NCI-H2227 (cell line): ENCODE results near the gene CFD.
"Not testable (repeated sequence)": the region's sequence is repeated elsewhere in the genome, so short reads cannot be mapped to it uniquely, and the experiment has no call there.

ENCODE experiments used
- DNase-seq: peaks from one replicate; lab custom pipeline; 2025; ENCODE audit not compliant: unreplicated experiment; lab: John Stamatoyannopoulos, UW

Gene CFD

DNA sequence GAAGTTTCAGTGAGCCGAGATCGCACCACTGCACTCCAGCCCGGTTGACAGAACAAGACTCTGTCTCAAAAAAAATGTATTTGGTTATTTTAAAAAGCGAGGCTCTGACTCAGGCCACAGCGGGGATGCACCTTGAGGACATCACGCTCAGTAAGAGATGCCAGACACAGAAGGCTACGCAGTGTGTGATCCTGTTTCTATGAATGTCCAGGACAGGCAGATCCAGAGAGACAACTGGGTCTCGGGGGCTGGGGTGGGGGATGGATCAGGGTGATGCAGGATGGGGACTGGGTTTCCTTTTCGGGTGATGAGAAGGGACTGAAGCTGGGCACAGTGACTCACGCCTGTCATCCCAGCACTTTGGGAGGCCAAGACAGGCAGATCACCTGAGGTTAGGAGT, 28.1 kb downstream of the CFD start:
- DNase-seq = no peak

DNA sequence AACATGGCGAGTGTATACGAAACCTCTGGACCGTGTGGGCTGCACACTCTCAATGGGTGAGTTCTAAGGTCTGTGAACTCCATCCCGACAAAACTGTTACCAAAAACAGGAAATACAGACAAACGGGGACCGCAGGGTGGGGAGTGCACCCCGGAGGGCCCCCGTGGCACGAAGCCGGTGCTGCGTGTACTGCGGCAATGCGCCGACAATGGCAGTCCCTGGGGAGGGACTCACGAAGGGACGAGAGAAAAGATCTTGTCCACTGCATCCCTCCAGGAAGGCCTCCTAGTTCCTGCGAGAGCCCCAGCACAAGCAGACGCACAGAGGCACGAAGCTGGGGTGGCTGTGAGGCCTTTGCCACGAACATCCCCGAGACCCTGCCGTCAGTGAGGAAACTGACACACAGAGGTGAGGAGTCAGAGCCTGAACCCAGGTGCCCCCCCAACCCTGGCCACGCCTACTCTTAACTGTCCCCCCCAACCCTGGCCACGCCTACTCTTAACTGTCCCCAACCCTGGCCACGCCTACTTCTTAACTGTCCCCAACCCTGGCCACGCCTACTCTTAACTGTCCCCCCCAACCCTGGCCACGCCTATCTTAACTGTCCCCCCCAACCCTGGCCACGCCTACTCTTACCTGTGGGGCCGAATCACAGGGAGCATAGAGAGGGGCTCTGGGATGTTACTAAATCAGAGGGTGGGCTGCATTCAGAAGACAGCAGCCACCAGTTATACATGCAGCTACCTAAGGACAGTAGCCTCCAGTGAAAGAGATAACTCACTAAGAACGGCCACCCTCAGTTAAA, 29.3 kb downstream of the CFD start:
- no peak for DNase-seq

DNA sequence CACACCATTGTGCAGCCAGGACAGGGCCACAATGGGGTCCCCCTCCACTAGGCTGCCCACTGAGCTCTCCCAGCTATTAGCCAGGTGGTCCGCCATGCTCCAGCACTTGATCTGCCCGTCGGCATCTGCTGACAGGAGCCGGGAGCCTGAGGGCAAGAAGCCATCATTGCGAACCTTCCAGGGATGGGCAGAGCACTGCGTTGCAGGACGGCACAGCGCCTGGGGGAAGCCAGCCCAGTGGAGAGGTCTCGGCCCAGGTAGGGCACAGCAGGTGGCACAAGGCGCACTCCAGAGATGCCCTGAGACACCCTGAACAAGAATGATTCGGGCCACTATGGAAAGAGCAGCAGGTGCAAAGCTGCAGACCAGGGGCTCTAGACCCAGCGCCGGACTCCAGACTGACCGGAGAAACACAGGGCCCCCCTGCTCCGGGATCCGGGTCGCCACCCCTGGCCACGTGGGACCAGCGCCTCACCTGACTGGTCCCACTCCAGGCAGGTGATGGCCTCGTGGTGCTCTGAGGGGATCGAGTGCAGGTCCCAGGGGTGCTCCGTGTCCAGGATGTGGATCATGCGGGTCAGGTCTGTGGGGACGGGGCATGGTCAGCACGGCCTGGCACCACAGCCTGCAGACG, 30.3 kb downstream of the CFD start:
- DNase-seq = no peak

DNA sequence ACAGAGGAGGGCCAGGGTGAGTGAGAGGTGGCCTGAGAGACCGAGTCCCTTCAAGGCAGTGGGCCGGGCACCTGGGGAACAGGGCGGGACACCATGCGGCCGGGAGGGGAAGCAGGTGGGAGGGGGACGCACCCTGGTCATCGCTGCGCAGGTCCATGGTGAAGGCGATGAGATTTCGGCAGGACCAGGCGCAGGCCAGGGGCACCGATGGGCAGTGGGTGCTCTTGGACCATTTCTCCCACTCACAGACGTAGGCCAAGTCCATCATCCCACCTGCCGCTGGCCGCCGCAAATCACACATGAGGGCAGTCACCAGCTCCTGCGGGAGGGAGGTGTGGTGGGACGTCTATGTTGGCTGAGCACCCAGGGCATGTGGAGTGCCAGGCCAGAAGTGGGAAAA, 31.4 kb downstream of the CFD start:
- DNase-seq = no peak

DNA sequence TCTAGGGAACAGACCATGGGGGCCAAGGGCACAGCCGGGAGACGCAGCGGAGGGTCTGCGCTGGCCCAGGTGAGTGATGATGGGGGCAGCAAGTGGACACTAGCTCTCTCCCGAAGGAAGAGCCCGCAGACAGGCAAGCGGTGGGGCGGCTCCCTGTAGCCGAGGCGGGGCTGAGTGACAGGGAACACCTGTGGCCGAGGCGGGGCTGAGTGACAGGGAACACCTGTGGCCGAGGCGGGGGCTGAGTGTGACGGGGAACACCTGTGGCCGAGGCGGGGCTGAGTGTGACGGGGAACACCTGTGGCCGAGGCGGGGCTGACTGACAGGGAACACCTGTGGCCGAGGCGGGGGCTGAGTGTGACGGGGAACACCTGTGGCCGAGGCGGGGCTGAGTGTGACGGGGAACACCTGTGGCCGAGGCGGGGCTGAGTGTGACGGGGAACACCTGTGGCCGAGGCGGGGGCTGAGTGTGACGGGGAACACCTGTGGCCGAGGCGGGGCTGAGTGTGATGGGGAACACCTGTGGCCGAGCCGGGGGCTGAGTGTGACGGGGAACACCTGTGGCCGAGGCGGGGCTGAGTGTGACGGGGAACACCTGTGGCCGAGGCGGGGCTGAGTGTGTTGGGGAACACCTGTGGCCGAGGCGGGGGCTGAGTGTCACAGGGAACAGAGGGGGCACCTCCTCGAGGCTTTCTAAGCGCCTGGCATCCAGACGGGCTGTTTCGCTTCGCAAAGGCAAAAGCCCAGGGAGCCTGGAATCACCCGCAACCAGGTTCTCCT, 32.1 kb downstream of the CFD start:
- not testable (repeated sequence) for DNase-seq

DNA sequence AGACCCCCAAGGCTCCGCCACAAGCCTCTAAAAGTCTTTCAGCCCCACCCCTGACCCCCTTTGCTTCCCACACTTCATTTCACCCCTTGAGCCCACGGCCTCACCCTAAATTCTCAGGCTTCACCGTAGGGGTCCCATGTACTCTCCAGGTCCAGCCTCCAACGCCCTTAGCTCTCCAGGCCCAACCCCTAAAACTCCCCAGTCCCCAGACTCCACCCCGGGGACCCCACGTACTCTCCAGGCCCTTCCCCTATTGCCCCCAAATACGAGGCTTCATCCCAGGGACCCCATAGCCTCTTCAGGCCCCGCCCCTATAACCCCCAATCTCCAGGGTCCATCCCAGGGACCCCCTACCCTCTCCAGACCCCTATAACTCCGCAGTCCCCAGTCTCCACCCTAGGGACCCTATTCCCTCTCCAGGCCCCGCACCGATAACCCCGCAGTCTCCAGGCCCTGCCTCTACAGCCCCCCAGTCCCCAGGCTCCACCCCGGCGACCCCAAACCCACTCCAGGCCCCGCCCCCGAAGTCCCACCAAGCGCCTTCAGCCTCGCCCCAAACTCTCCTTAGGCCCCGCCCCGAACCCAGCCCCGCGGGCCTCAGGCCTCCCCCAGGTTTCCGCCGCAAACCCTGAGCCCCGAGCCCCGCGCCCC, 32.9 kb downstream of the CFD start:
- no peak for DNase-seq

DNA sequence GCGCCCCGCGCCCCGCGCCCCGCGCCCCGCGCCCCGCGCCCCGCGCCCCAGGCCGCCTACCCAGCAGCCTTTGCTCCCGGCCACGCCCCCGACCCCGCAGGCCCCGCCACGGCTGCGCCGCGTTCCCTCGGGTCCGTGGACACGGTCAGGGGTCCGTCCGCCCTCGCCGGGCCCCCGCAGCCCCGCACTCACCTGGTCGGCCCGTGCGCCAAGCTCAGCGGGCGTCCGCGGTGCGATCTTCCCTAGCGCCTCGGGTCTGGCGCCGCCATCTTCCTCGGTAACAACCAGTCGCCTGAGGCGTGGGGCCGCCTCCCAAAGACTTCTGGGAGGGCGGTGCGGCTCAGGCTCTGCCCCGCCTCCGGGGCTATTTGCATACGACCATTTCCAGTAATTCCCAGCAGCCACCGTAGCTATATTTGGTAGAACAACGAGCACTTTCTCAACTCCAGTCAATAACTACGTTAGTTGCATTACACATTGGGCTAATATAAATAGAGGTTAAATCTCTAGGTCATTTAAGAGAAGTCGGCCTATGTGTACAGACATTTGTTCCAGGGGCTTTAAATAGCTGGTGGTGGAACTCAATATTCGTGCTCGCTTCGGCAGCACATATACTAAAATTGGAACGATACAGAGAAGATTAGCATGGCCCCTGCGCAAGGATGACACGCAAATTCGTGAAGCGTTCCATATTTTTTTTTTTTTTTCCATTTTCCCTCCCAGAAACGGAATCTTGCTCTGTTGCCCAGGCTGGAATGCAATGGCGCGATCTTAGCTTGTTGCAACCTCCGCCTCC, 33.6 kb downstream of the CFD start, which contains the start of the genes MED16 and RNU6-9:
TSS of gene MED16 (minus strand) at position 294 of the 796 bp plus-strand sequence. CDS start 2,056 bp downstream, outside the sequence.
TSS of gene RNU6-9 (plus strand) at position 591 of the 796 bp plus-strand sequence.
- DNase-seq = peak; percentile 92

DNA sequence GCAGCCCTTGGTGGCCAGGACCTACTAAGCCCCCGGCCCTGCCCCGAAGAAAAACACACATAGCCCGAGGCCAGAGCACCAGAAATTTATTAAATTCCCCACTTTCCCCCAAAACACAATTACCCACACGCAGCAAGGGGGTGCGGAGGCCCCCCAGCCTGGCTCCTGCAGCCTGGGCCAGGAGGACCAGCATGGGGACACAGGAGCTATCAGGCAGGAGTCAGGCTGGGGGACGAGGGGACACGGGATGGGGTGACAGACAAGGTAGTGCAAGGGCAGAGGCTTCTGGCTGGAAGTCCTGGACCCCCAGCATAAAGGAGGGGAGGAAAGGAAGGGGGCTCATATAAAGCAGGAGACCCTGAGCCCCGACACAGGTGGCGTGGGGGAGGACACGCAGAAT, 37.0 kb downstream of the CFD start:
- DNase-seq = no peak

DNA sequence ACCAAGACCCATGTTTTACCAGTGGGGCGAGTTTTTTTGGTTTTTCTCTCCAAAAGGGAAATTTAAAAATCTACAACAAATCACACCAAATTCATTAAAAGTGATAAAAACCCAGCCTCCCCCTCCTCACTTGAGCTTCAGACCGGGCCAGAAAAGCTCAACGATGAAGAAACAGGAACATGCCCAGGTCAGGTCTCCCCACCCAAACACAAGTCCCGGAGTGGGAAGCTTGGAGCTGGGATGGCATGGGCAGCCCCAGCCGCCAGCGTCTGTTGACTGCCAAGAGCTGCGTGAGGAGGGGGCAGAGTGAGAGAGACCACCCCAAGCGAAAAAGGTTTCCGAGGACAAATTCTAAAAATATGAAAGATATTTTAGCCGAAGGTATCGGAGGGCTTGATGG, 37.5 kb downstream of the CFD start:
- DNase-seq = no peak

DNA sequence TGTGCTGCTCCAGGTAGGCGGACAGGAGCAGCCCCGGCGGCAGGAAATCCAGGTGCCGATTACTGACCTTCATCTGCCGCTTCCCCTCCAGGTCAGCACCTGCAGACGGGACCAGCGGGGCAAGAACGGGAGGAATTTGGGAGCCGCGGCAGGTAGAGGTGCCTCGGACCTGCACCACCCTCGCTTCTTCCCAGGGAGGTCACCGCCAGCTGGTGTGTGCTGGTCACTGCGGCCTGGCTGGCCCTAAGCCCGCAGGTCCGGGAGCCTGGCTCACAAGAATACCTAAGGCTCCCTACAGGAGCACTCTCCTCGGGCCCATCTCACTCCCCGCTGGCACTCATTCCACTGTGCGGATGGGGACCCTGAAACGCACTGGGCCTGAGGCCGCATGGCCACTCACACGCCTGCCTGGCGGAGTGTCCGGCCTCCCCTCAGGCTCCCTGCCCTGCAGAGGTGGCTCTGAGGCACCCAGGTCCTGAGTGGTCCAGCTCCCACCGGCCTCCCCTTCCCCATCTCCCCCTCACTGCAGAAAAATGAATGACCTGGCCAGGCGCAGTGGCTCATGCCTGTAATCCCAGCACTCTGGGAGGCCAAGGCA, 38.1 kb downstream of the CFD start:
- DNase-seq = no peak

DNA sequence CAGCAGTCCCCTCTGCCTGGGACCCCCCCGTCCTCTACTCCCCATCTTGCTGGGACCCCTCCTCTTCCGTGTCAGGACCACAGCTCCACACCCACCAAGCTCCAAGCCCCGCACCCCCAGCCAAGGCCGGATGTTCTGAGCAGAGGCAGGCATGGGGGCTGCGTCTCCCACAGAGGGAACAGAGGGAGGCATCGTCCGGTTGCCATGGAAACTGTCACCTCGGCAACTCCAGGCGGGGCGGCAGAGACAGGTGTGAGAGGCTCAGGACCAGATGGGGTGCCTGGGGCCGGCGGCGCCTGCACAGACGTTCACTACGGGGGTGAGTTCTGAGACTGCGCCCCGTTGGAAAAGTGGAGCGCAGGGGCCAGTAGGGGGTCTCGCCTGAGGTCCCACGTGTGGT, 39.2 kb downstream of the CFD start:
- peak; percentile 81 for DNase-seq

DNA sequence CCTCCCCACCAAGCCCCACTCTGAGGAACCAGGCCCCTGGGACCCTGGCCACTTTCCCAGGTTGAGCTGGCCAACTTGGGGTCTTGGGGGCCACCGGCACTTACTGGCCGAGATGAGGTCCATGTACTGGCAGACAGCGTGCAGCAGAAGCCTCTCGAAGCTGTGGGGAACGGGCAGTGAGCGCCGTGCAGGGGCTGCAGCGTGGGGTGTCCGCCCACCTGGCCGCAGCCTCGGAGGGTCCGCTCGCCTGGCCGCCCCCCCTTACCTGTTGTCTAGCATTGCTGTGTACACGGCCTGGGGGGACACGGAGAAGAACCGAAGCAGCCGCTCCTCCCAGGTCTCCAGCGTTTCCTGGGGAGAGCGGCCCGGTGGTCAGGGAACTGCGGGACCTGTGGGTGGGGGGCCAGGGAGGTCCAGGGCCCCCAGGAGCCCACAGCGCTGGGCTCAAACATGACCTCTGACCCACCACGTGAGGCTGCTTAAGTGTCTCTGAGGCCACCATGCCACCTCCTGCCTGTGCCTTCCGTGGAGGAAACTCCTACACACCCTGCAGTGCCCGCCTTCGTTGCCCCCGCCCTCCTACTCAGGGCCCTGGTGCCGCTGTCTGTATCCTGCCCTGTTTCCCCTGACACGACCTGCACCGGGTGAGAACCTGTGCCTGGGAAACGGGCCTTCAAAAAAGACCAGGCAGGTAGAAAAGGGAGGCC, 40.0 kb downstream of the CFD start:
- no peak for DNase-seq

DNA sequence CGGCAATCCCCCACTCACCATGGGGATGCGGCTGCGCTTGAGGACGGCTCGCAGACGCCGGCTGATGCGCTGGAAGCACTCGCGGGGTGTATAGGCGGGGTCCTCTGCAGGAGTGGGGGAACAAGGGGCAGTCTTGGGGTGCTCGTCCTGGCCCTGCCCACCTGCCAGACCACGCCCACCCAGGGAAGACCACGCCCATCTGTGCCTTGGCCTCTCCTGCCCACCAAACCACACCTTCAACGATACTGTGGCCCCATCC, 40.5 kb downstream of the CFD start:
- DNase-seq = no peak

DNA sequence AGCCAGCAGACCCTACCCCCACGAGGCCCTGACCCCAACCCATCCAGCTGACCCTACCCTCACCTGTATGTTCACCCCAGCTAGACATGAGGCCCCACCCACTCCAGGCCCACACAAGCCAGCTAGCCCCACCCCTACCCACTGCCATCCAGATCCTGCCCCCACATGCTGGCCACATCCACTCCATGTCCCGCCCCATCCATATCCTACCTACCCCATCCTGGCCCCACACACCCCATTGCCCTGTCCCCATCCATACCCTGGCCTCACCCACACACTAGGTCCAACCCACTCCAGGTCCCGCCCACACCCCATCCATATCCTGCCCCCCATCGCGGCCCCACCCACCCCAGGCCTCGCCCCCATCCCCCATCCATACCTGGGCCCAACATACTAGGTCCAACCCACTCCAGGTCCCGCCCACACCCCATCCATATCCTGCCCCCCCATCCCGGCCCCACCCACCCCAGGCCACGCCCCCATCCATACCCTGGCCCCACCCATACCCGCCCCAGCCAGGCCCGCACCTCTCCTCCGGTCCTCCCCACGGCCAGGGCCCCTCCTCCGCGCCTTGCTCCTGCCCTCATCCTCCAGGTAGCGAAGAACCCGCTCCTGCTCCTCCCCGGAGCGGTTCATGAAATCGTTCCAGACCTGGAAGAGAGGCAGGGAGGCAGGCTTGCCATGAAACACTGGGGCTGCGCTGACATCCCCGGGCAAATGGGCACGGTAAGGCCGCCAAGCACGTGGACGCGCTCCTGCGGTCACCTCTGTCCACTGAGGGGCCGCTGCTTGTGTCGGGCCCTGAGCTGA, 41.0 kb downstream of the CFD start:
- DNase-seq = no peak

DNA sequence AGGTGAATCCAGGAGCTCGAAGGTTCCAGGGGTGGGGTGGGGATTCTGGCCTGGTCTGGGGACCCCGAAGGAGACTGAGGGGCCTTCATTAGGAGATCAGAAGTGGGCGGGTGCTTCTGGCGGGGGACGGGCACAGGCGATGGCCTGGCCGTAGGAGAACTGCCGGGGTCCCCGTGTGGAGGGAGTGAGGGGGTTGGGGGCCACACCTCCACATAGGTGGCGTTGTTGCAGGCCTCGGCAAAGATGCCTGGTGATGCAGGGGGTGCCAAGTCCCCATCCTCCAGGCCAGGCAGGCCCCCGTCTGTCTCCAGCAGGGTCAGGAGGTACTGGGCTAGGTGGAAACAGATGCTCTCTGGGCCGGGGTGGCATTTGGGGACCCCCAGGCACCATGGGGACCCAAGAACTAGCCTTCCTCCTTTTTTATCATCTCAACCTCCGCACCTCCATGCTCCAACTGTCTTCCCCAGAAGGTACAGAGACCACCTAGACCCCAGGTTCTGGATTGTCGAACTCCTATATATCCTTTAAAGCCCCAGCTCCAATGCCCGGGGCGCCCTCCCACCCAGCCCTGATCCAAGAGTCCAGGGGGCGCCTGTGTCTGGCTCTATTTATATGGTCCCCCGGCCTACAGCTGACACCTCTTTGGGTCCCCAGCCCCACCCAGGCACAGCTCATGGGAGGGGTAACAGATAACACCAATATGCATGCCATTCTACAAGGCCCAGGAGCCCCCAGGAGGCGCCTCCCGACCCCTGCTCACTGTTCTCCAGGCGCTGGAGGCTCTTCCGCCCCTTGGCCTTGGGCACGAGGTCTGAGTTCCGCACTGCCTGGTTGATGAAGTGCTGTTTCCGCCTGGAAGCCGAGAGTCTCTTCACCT, 42.0 kb downstream of the CFD start:
- DNase-seq = no peak

DNA sequence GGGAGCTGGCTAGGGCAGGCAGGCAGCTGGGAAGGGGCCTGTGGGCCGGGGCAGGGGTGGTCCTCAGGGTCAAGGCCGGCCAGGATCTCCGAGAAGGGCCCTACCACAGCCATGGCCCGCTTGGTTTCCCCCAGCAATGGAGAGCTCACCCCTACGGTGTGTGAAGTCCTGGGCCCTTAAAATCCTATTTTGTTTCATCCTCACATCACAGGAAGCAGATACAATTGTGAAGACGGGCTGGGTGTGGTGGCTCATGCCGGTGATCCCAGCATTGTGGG, 42.6 kb downstream of the CFD start:
- DNase-seq = no peak

DNA sequence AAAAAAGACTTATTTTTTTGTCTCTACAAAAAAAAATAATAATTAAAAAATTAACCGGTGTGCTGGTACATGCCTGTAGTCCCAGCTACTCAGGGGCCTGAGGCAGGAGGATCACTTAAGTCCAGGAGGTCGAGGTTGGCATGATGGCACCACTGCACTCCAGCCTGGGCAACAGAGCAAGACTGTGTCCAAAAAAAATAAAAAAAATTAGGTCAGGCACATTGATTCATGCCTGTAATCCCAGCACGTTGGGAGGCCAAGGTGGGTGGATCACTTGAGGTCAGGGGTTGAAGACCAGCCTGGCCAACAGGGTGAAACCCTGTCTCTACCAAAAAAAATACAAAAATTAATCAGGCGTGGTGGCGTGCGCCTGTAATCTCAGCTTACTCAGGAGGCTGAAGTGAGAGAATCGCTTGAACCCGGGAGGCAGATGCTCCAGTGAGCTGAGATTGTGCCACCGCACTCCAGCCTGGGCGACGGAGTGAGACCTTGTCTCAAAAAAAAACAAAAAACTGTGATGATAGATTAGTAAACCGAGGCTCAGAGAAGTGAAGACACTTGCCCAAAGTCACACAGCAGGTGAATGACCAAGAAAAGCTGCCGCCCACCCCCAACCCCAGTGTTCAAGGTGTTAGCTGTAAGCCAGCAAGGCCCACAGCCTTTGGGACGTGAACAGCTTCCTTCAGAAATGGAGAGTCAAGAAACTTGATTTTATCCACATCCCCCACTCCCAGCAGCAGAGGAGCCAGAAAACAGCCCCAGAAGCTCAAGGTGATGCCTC, 43.2 kb downstream of the CFD start:
- no peak for DNase-seq
